Liver (tissue), 3 donors: ENCODE data around the gene MARK3.

ENCODE experiments used
- ATF3 ChIP-seq: IDR thresholded peaks from 2 replicates; pipeline ENCODE4 v1.6.1; 2016; ENCODE audit warnings: antibody characterized with exemption
- EGR1 ChIP-seq, 2 donors: IDR thresholded peaks; 2 replicates each; pipeline ENCODE4 v1.6.1; 2016 to 2018; ENCODE audit warnings: antibody characterized with exemption in 2 of 2, low read depth in 2 of 2
- FOXA1 ChIP-seq: IDR thresholded peaks from 2 replicates; pipeline ENCODE4 v1.6.1; 2016; ENCODE audit warnings: antibody characterized with exemption
- GABPA ChIP-seq, 2 donors: IDR thresholded peaks in 1 of 2; conservative IDR thresholded peaks in 1 of 2; 2 replicates each; pipeline ENCODE4 v1.6.1; 2016; ENCODE audit warnings: antibody characterized with exemption in 2 of 2, mild to moderate bottlenecking in 1 of 2, moderate library complexity in 1 of 2
- HNF4A ChIP-seq, 2 donors: conservative IDR thresholded peaks; 2 replicates each; pipeline ENCODE4 v1.6.1; 2016; ENCODE audit warnings: antibody characterized with exemption in 2 of 2, mild to moderate bottlenecking in 2 of 2
- RAD21 ChIP-seq, 2 donors: IDR thresholded peaks; 2 replicates each; pipeline ENCODE4 v1.6.1; 2016; ENCODE audit warnings: antibody characterized with exemption in 2 of 2, mild to moderate bottlenecking in 2 of 2
- REST ChIP-seq: IDR thresholded peaks from 2 replicates; pipeline ENCODE4 v1.6.1; 2016; ENCODE audit warnings: antibody characterized with exemption, mild to moderate bottlenecking
- RXRA ChIP-seq, 2 donors: IDR thresholded peaks; 2 replicates each; pipeline ENCODE4 v1.6.1; 2017 to 2018; ENCODE audit warnings: antibody characterized with exemption in 2 of 2, mild to moderate bottlenecking in 1 of 2
- SP1 ChIP-seq: IDR thresholded peaks from 2 replicates; pipeline ENCODE4 v1.6.1; 2018; ENCODE audit warnings: antibody characterized with exemption, mild to moderate bottlenecking
- TAF1 ChIP-seq: conservative IDR thresholded peaks from 2 replicates; pipeline ENCODE4 v1.6.1; 2016; ENCODE audit warnings: antibody characterized with exemption, mild to moderate bottlenecking
- TF ChIP-seq, protein P1 (sequence below): fragments of 150-350 bp; IDR thresholded peaks from 2 replicates; pipeline ENCODE4 v1.5.1; 2017; ENCODE audit warnings: improper control_type of control experiment, low read depth, low read length; ENCODE audit not compliant: missing input control
- donor health status: healthy.
- donor health status: healthy.

- TF ChIP-seq EGR1 (IDR thresholded peaks at IDR 0.05; ENCODE audit: low read depth in 2 of 2) (no peak), FOXA1 (no peak), RXRA (IDR thresholded peaks at IDR 0.05) (no peak), ATF3 (no peak), SP1 (no peak), REST (no peak), TAF1 (no peak), RAD21 (IDR thresholded peaks at IDR 0.05) (no peak), HNF4A (conservative IDR thresholded peaks at IDR 0.05) (no peak), GABPA (IDR thresholded peaks at IDR 0.05 in 1 of 2, conservative IDR thresholded peaks at IDR 0.05 in 1 of 2) (no peak)
- TF ChIP-seq, protein P1, sequence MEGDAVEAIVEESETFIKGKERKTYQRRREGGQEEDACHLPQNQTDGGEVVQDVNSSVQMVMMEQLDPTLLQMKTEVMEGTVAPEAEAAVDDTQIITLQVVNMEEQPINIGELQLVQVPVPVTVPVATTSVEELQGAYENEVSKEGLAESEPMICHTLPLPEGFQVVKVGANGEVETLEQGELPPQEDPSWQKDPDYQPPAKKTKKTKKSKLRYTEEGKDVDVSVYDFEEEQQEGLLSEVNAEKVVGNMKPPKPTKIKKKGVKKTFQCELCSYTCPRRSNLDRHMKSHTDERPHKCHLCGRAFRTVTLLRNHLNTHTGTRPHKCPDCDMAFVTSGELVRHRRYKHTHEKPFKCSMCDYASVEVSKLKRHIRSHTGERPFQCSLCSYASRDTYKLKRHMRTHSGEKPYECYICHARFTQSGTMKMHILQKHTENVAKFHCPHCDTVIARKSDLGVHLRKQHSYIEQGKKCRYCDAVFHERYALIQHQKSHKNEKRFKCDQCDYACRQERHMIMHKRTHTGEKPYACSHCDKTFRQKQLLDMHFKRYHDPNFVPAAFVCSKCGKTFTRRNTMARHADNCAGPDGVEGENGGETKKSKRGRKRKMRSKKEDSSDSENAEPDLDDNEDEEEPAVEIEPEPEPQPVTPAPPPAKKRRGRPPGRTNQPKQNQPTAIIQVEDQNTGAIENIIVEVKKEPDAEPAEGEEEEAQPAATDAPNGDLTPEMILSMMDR = no peak
Measured at GRCh38 chr14:103489621-103490020, 104.4 kb downstream of the MARK3 start.
